Osteocyte (in vitro differentiated cells): Measurements from ENCODE around the gene TOR1AIP2. TPM values are rescaled to one million over a fixed set of nuclear protein-coding genes. Genes with fewer than 3 reads are reported as not detected.
A peak's percentile ranks its signal among the peaks of the same experiment; 100 is the strongest.

Source experiments
- DNase-seq: peaks from one replicate; pipeline ENCODE4 v3.0.0; 2021; ENCODE audit warnings: mixed read lengths; ENCODE audit not compliant: unreplicated experiment; ENCODE audit errors: extremely low spot score
- H3K27ac Mint-ChIP-seq: one replicate; pipeline ENCODE4 v1.8.0; 2021; ENCODE audit warnings: mild to moderate bottlenecking, mixed read lengths; ENCODE audit not compliant: unreplicated experiment
- H3K27me3 Mint-ChIP-seq: one replicate; pipeline ENCODE4 v1.8.0; 2021; ENCODE audit warnings: mixed read lengths; ENCODE audit not compliant: unreplicated experiment
- H3K36me3 Mint-ChIP-seq: one replicate; pipeline ENCODE4 v1.8.0; 2021; ENCODE audit warnings: mixed read lengths; ENCODE audit not compliant: unreplicated experiment
- H3K4me1 Mint-ChIP-seq: one replicate; pipeline ENCODE4 v1.8.0; 2021; ENCODE audit warnings: mixed read lengths; ENCODE audit not compliant: unreplicated experiment
- H3K4me3 Mint-ChIP-seq: one replicate; pipeline ENCODE4 v1.8.0; 2021; ENCODE audit warnings: mild to moderate bottlenecking, moderate library complexity, mixed read lengths; ENCODE audit not compliant: unreplicated experiment
- H3K9me3 Mint-ChIP-seq: one replicate; pipeline ENCODE4 v1.8.0; 2021; ENCODE audit warnings: mixed read lengths; ENCODE audit not compliant: unreplicated experiment
- total RNA-seq: library from RNA; stranded (reverse); gene quantifications from 2 replicates; pipeline ENCODE4 v1.2.1, GENCODE V29; 2021
- TF ChIP-seq, protein P1 (sequence below): fragments of 200-600 bp; sonication (generic); IDR thresholded peaks from 2 replicates; pipeline ENCODE4 v1.5.0; 2021; ENCODE audit warnings: antibody characterized with exemption, mild to moderate bottlenecking, moderate library complexity

Gene TOR1AIP2
- total RNA-seq, 1 donor from 2014 or later, result 85.5 TPM

- peak; percentile 99 for DNase-seq
- TF ChIP-seq, protein P1, sequence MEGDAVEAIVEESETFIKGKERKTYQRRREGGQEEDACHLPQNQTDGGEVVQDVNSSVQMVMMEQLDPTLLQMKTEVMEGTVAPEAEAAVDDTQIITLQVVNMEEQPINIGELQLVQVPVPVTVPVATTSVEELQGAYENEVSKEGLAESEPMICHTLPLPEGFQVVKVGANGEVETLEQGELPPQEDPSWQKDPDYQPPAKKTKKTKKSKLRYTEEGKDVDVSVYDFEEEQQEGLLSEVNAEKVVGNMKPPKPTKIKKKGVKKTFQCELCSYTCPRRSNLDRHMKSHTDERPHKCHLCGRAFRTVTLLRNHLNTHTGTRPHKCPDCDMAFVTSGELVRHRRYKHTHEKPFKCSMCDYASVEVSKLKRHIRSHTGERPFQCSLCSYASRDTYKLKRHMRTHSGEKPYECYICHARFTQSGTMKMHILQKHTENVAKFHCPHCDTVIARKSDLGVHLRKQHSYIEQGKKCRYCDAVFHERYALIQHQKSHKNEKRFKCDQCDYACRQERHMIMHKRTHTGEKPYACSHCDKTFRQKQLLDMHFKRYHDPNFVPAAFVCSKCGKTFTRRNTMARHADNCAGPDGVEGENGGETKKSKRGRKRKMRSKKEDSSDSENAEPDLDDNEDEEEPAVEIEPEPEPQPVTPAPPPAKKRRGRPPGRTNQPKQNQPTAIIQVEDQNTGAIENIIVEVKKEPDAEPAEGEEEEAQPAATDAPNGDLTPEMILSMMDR, result peak; percentile 49
- Mint-ChIP-seq H3K27me3 (no peaks in the 10 kb centered on the region), H3K9me3 (no peaks in the 10 kb centered on the region), H3K4me3 (peak within 1 kb of the TSS; percentile 98), H3K4me1 (peaks cover 42% of the 10 kb centered on the region), H3K36me3 (peaks cover 14% of the 10 kb centered on the region), H3K27ac (peak within 1 kb of the TSS; percentile 100)
These were observed 4.8 kb upstream of the TOR1AIP2 start, which contains the start of gene TOR1AIP1 for GRCh38 chr1:179882253-179883039. Gene TOR1AIP1 (plus strand): TSS chr1:179882285. CDS start chr1:179882503, 218 bp downstream.

DNA sequence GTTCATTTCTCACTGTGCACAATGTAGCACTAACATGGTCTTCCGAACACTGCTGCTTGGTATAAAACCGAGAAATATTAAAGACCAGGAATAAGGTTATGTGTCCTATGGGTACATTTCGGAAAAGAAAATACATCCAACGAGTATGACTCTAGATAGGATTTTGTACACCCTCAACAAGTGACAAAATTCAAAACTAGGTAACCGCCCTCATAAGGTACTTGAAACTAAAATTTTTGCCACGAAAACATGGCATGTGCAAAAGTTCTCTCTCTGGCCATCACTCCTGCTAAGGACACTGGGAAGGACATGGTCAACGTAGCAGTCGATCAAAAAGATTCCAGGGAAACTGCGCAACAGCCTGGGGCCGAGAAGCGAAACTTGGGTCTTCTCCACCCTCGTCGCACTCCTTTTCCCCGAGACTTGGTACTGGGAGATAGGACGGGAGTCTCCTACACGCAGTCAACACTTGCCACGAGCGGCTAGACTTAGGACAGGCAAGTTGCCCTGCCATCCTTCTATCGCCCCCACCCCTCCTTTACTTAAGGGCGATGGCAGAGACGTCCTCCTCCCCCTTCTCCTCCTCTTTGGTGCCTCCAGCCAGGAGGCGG lies 4.1 kb upstream of the TOR1AIP2 start:
- H3K9me3 Mint-ChIP-seq, result no peaks in the 10 kb centered on the region
- peaks cover 44% of the 10 kb centered on the region for H3K4me1 Mint-ChIP-seq
- no peak for DNase-seq
- H3K4me3 Mint-ChIP-seq, result peak overlapping the region; percentile 98
- no peaks in the 10 kb centered on the region for H3K27me3 Mint-ChIP-seq
- TF ChIP-seq, protein P1, result no peak
- peaks cover 13% of the 10 kb centered on the region for H3K36me3 Mint-ChIP-seq
- H3K27ac Mint-ChIP-seq, result peak overlapping the region; percentile 100

GRCh38 chr1:179879797-179880196 lies 2.2 kb upstream of the TOR1AIP2 start:
- Mint-ChIP-seq H3K4me1 (peaks cover 58% of the 10 kb centered on the region), H3K27me3 (no peaks in the 10 kb centered on the region), H3K27ac (no peak overlapping the region), H3K9me3 (no peaks in the 10 kb centered on the region), H3K4me3 (no peak overlapping the region), H3K36me3 (peaks cover 15% of the 10 kb centered on the region)
- TF ChIP-seq, protein P1, result no peak
- no peak for DNase-seq

DNA sequence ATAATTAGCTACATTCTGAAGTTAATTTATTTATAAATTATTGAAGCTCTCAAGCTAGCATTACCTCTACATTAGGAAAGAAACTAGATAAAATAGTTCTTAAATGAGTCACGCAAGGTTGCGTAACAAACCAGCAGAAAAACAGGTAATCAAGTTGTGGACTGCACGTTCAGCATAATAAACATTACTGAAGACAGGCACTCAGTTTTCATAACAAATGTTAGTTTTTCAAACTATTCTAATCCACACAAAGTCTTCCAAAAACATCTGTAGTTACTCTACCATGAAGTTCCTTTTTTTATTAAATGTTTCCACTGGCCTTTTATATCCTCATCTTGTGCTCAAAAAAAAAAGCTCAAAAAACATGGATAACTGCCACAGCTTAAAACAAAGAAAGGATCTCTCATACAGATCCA lies 1.3 kb downstream of the TOR1AIP2 start:
- no peaks in the 10 kb centered on the region for H3K9me3 Mint-ChIP-seq
- peak overlapping the region; percentile 91 for H3K4me3 Mint-ChIP-seq
- no peak for DNase-seq
- TF ChIP-seq, protein P1, result no peak
- no peaks in the 10 kb centered on the region for H3K27me3 Mint-ChIP-seq
- H3K4me1 Mint-ChIP-seq, result peaks cover 54% of the 10 kb centered on the region
- H3K36me3 Mint-ChIP-seq, result peaks cover 18% of the 10 kb centered on the region
- H3K27ac Mint-ChIP-seq, result peak overlapping the region; percentile 94
